GM18508 (cell line): ENCODE measurements around the gene TRIP13.

Source experiments
- ATAC-seq: cut with Tn5 transposase; IDR thresholded peaks from one replicate; pipeline ENCODE4 v1.9.1; 2021; ENCODE audit warnings: moderate number of reproducible peaks; ENCODE audit not compliant: insufficient read depth, unreplicated experiment

The TRIP13 gene

GRCh38 chr5:962801-963200, 70.1 kb downstream of the TRIP13 start:
- no peak for ATAC-seq

- no peak for ATAC-seq
These were observed 70.6 kb downstream of the TRIP13 start for GRCh38 chr5:963310-963672.

GRCh38 chr5:963673-964531, 71.2 kb downstream of the TRIP13 start:
- peak; percentile 54 for ATAC-seq

GRCh38 chr5:964821-965220, 72.1 kb downstream of the TRIP13 start:
- ATAC-seq = no peak

- ATAC-seq = no peak
These were observed 73.1 kb downstream of the TRIP13 start for GRCh38 chr5:965604-966344.

GRCh38 chr5:966345-966710, 73.6 kb downstream of the TRIP13 start:
- no peak for ATAC-seq

GRCh38 chr5:966941-967340, 74.3 kb downstream of the TRIP13 start:
- no peak for ATAC-seq
